Choroid plexus epithelial cell (primary cell): Measurements from ENCODE around the gene GPR143.

ENCODE experiments used
- DNase-seq: peaks from one replicate; pipeline ENCODE4 v3.0.0-alpha.2; 2010; ENCODE audit warnings: low read depth
- H3K4me3 ChIP-seq: 2 replicates; pipeline ENCODE4 v1.5.1; 2011; ENCODE audit warnings: low read depth, mild to moderate bottlenecking, control low read depth, low read length, moderate library complexity
- TF ChIP-seq, protein P1 (sequence below): conservative IDR thresholded peaks from 2 replicates; pipeline ENCODE4 v1.5.1; 2011; ENCODE audit warnings: low read depth, mild to moderate bottlenecking, control low read depth, inconsistent platforms, low read length, moderate library complexity

The GPR143 gene

DNA sequence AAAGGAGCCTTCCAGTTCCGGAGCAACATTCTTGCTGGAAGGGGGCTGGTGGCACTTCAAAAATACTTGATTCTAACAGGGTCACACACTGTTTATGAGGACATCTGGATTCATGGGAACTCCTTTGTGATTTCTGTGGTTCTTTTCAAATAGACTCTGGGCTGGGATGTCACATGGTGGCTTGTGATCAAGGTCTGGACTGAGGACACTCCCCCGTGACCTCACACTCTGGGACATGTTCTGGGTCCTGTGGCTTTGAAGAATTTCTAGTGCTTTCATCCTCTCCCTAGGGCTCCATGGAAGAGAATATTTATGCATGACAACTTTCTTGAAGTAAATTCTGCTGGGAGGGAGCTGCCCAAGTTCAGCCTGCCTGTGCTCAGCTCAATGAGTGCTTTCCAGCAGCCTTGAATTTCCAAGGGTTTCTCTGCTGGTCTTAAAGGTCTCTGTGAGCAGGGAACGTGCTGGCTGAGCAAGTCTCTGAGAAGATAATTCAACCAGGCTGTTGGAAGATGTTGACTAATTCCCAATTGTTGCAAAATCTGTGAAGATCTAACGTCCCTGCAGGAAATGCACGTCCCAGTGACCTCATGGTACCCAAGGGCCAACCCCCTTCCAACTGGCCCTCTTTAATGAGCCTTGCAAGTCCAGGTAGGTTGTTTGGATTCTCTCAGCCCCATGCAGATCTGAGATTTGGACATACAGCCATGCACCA is 36.3 kb downstream of the GPR143 start:
- TF ChIP-seq, protein P1, sequence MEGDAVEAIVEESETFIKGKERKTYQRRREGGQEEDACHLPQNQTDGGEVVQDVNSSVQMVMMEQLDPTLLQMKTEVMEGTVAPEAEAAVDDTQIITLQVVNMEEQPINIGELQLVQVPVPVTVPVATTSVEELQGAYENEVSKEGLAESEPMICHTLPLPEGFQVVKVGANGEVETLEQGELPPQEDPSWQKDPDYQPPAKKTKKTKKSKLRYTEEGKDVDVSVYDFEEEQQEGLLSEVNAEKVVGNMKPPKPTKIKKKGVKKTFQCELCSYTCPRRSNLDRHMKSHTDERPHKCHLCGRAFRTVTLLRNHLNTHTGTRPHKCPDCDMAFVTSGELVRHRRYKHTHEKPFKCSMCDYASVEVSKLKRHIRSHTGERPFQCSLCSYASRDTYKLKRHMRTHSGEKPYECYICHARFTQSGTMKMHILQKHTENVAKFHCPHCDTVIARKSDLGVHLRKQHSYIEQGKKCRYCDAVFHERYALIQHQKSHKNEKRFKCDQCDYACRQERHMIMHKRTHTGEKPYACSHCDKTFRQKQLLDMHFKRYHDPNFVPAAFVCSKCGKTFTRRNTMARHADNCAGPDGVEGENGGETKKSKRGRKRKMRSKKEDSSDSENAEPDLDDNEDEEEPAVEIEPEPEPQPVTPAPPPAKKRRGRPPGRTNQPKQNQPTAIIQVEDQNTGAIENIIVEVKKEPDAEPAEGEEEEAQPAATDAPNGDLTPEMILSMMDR = no peak
- DNase-seq = peak; percentile 17
- no peak overlapping the region for H3K4me3 ChIP-seq

DNA sequence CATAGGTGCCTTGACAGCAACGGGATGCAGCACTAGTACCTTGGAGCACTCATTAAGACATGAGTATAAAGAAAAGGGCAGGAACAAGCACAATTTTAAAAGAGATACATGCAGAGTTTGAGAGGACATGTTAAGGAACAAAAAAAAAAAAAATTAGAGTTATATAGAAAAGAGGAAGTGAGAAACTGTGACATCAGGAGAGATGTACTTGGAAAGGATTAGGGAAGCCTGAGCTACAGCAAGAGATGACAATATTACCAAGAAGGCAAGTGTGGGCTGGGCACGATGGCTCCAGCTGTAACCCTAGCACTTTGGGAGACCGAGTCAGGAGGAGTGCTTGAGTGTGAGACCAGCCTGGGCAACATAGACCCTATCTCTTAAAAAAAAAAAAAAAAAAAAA is 37.4 kb downstream of the GPR143 start:
- TF ChIP-seq, protein P1 = no peak
- H3K4me3 ChIP-seq = no peak overlapping the region
- no peak for DNase-seq

DNA sequence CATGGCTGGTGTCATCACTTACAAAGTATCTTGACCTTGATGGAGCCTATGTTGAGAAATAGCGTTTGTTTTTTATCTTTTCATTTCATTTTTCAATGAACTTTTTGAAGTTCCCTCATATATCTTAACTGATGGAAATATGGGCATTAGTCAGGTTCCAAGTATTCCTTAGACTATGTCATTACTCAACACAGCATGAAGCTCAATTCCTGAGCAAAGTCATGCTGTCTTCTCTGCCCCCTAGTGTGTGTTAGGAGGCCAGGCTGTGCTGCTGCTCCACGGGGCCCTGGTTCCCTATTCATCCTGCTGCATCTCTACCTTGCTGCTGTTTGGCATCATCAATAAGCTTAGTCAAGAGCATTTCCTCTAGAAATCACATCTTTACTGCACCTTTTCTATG is 40.9 kb downstream of the GPR143 start:
- DNase-seq = peak; percentile 67
- TF ChIP-seq, protein P1 = peak; percentile 28
- no peak overlapping the region for H3K4me3 ChIP-seq

DNA sequence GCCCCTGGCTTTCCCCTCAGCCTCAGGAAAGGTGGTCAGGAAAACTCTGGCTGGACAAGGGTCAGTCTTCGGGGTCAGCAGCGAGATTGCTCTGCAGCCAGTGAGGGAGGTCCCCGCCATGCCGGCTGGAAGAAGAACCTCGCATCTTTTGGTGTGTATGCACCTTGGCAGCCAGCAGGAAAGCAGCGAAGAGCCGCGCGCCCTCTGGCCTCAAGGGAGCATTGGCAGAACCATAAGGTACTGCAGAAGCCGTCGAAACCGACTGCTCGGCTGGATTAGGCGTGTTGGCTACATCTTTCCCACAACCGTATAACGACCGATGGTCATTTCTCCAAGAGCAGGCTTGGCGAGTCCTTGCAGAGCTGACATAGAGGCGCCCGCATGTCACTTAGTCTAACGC is 48.3 kb downstream of the GPR143 start:
- no peak for DNase-seq
- TF ChIP-seq, protein P1 = no peak
- no peak overlapping the region for H3K4me3 ChIP-seq

DNA sequence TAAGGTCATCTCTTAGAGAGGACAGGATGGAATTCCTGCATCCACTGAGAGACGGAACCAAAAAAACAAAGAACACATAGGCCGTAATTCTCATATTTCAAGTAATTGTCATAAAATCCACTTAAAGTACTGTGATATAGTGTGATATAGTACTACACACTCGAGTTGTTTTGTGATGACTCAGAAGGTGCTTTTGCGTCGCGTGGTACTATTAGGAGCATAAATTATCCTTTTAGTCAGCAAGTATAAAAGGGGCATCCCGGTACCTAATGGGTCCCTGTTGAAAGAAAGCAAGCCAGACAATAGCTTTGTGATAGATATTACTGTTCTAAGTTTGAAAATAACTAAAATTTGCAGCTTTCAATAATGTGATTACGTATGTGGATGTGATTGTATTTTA is 55.3 kb downstream of the GPR143 start:
- H3K4me3 ChIP-seq = no peak overlapping the region
- DNase-seq = no peak
- TF ChIP-seq, protein P1 = no peak

DNA sequence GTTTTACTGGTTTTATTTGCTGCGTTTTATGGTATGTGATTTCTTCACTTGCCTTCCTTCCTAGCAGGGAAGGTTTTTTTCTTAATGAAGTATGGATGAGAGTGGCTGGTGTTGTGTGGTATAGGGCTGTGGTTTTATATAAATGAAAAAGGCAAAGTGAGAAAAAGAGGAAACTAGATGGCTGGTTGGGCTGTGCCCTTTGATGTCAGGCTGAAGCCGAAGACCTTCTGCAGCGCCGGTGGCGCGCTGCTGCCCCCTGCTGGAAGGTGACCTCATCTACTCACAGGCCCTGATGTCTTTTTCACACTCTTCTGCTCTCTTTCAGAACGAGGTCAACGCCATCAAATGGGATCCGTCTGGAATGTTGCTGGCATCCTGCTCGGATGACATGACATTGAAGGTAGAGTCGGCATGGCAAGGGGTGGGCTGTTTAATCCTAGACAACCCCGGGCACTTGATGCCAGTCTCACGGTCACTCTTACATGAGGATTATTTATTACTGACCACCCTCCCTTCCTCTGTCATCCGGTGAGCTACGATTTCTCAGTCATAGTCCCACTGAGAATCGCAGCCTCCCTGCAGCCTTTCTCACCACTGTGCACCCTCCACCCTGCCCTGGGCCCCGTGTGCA is 56.6 kb downstream of the GPR143 start:
- DNase-seq = peak; percentile 69
- H3K4me3 ChIP-seq = no peak overlapping the region
- TF ChIP-seq, protein P1 = peak; percentile 82

DNA sequence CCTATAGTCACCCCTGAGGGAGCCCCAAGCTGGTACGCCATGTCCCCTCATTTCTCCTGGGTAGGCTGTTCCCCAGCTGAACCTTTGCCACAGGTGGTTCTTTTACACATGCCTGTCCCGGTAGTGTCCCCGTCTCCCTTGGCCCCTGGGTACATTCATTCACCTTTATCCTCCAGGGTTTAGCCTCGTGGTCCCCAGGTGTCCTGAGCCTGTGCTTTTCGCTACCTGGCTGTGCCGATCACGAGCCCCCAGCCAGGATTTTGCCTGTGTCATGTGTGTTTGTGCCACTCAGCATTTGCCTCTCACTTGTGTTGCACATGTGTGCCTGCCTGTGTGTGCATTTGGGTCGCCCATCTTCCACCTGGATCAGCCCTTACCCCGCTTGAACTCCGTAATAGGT is 57.6 kb downstream of the GPR143 start:
- no peak overlapping the region for H3K4me3 ChIP-seq
- no peak for DNase-seq
- TF ChIP-seq, protein P1 = no peak
